Lung microvascular endothelial cell (primary cell): ENCODE data around the gene SHISA4. TPM values are rescaled to one million over a fixed set of nuclear protein-coding genes. Genes with fewer than 3 reads are reported as not detected.
"Not testable (repeated sequence)": the region's sequence is repeated elsewhere in the genome, so short reads cannot be mapped to it uniquely, and the experiment has no call there.

ENCODE experiments used
- DNase-seq, 2 donors: peaks; one replicate each; pipeline versions ENCODE4 v3.0.0 to v3.0.0-alpha.2; 2010; ENCODE audit warnings: low read depth in 2 of 2
- total RNA-seq: library from RNA; depleted of rRNA; stranded (reverse); fragments of >200 nt; gene quantifications from 2 replicates; pipeline ENCODE4 v1.2.1, GENCODE V29; 2014

SHISA4 gene, protein sequence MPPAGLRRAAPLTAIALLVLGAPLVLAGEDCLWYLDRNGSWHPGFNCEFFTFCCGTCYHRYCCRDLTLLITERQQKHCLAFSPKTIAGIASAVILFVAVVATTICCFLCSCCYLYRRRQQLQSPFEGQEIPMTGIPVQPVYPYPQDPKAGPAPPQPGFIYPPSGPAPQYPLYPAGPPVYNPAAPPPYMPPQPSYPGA
- 7.4 and 9.1 TPM in 2 replicates for total RNA-seq

DNA sequence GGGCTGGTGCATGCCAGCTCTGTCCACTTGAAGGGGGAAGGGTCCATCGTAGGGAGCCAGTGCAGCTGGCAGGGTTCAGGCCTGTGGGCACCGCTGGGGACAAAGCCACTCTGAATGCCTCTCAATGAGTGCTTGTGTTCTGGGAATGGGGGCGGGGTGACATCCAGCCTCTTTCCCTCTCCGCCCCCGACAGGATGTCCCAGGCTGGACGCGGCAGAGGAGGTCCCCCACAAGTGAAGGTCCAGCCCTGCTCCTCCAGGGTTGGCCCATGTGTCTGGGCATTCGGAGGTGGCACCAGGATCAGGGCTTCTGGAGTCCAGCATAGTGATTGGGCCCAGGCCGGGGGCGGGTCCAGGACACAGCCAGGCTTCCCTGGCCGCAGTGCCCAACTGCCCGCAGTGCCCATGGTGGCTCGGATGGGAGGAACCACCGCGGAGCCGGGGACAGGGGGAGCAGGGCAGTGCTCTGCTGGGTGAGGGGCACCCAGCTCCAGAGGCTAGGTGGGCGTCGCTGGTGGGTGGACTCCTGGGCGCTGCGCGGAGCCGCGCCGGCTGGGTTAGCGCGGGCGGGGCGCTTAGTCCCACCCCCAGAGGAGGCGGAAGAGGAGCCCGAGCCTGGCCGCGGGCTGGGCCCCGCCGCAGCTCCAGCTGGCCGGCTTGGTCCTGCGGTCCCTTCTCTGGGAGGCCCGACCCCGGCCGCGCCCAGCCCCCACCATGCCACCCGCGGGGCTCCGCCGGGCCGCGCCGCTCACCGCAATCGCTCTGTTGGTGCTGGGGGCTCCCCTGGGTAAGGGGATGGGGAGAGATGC, at the start of gene SHISA4:
Gene SHISA4 (plus strand): TSS at position 617 of the 808 bp plus-strand sequence. CDS start 97 bp downstream, at position 714.
- peak; percentile 60 for DNase-seq

DNA sequence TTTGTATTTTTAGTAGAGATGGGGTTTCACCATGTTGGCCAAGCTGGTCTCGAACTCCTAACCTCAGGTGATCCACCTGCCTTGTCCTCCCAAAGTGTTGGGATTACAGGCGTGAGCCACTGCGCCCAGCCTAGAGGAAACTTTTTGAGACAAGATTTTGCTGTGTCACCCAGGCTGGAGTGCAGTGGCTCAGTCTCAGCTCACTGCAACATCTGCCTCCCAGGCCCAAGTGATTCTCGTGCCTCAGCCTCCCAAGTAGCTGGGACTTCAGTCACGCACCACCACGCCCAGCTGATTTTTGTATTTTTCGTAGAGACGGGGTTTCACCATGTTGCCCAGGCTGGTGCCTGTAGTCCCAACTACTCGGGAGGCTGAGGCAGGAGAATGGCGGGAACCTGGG, 49.6 kb upstream of the SHISA4 start:
- DNase-seq, result not testable (repeated sequence)

DNA sequence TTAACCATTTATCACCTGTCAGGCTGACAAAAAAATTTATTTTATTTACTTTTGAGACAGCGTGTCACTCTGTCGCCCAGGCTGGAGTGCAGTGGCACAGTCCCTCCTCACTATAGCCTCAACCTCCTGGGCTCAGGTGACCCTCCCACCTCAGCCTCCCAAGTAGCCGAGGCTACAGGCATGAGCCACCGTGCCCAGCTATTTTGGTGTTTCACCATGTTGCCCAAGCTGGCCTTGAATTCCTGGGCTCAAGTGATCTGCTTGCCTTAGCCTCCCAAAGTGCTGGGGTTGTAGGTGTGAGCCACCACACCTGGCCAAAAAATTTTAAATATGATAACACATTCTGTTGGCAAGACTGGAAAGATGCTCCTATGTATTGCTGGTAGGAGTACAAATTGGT, 48.6 kb upstream of the SHISA4 start:
- DNase-seq, result no peak

DNA sequence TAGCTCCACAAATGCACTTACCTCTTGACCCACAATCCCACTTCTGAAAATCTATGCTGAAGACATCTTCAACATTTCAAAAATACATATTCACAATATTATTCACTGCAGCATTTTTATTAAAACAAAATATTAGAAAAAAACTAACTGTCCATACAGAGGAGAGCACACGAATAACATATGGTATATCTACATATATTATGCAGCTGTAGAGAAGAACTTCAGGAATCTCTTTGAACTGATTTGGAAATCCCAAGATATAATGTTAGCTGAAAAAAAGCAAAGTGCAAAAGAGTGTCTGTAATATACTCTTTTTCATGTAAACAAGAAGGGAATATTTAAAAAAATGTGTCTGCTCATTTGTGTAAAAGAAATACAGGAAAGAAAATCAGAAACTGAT, 48.2 kb upstream of the SHISA4 start:
- no peak for DNase-seq

DNA sequence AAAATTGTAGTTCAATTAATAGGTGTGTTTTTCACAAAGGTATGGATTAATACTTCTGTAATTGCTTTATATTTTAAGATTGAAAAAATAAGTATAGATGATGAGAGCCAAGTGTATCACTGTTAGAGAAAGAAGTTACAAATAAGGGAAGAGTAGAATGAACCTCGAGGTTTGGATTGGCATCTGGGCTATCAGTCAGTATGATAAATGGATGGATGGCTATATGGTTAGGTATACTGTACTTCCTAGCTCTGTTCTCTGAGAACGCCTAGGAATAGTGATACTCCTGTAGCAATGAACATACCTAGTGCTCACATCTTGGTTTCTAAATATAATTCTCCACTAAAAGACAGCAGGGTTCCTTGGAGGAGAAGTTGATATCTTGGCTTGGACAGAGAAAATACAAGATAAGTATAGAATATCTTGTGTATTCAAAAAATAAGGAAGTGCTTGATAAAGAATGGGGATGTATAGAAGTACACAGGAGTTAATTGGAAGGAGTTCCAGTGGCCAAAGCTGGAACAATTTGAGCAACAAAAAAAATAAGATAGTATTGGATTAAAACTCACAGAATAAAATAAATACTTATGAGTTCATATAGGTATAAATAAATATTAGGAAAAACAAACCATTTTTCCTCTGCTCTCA, 47.3 kb upstream of the SHISA4 start:
- no peak for DNase-seq

DNA sequence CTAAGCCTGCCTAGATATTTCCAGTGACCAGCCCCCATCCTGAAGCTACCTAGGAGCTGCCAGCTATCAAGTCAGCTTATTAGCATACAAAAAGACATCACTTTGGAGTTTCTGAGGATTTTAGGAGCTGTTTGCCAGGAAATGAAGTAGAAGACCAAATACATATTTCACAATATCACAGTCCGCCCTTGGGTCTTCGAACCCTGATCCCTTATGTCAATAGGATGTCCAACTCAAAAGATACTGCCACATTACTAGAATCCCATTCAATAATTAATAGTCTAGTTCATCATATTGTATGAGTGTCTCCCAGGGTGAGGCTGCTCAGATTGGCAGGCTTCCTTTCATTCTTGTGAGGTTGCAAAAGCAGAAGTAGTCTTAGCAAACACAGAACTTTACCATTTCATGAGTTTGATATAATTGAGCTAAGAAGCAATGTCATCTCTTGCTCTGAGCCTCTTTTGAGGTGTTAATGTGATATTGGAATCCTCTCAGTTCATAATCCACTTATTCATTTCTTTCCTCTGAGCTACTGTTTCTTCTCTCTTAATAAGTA, 46.1 kb upstream of the SHISA4 start:
- DNase-seq, result no peak

DNA sequence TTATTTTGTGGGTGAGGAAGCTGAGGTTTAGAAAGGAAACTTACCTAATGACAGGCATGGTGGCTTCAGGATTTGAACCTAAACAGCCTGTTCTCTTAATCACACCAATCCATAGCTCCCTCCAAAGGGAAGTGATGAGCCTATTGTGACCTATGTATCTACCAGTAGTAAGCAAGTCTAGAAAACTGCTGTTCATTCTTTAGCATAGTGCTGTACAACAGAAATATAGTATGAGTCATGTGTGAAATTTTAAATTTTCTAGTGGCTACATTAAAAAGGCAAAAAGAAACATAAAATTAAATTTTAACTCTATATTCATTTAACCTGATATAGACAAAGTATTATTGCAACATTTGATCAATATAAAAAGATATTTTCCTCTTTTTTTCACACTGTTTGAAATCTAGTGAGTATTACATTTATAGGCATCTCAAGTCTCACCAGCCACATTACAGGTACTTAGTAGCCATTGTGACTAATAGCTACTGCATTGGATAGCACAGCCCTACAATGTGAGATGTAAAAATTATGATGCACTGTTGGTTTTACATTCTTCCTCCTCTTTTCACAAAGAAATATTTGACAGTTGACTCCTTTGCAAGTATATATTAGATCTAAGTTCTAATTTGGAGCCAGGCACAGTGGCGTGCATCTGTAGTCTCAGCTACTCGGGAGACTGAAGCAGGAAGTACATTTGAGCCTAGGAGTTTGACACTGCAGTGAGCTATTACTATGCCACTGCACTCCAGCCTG, 43.2 kb upstream of the SHISA4 start:
- DNase-seq, result no peak

DNA sequence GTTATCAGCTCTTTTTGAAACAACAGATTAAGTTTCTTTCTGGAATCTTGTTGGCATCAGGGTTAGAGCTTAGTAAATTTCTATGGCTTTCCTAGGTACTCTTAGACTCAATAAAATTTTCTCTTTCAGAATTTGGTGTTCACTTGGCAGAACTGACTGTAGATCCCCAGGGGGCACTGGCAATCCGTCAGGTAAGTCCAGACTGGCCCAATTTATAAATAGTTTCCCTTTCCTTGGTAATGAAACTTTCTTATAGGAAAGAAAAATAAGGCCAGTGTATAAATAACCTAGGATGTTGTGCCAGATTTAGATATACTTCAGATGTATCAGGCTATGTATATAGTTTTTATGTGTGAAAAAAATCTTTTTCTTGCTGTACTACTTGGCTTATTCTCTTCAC, 41.5 kb upstream of the SHISA4 start:
- DNase-seq, result no peak

DNA sequence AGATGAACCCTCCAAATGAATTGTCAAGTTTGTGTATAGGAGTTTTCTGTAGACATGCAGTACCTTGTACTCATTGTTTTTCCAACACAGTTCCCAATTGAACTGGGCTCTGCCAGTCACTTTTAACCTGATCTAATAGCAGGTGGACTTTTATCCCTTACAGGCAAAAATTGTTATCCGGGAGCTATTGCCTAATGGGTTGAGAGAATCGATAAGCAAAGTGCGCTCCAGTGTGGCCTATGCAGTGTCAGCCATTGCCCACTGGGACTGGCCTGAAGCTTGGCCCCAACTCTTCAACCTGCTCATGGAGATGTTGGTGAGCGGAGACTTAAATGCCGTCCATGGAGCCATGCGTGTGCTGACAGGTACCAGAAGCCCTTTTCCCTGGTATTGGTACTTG, 40.5 kb upstream of the SHISA4 start:
- DNase-seq, result no peak

DNA sequence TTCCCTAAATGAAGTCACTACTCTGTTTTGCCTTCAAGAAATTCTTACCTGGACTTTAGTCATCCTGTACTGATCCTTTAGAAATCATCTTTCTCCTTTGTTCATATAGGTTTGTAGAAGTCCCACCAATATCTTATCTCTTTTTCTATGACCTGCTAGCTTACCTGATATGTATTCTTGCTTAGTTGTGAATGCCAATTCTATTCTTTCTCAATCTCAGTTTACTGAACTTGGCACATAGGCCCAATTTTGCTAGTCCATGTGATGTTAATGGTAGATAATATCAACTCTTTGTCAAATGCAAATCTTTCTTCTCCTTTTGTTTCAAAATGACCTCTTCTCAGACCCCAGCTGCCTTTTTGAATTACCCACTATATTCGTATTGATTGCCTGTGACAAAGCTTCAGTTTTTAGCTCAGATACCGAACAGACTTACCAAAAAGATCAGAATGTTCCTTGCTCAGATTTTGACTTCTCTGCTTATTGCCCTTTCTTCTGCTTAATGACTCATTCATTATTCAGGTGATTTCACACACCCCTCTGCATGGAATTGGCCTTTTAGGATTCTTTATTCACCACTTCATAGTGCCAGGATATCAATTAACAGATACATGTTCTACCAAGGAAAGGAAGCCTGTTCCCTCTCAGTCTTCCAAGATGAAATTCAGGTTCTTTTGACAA, 39.2 kb upstream of the SHISA4 start:
- DNase-seq, result peak in 1 of 2 donors; percentile 50

DNA sequence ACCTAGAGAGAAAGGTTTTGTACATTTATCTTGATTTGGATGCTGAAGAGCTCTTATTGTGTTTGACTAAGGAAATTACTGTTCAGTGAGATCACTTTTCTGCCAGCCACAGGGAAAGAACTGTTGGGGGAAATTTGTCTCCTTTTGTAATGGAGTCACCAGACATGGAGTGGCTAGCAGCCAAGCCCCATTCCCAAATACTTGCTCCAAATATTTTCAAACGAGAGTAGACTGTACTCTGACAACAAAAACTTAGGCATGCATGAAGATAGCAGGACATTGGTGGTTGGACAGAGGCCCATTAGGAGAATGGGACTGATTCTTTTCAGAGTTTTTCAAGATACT, 38.7 kb upstream of the SHISA4 start:
- DNase-seq, result peak; percentile 41 to 87

DNA sequence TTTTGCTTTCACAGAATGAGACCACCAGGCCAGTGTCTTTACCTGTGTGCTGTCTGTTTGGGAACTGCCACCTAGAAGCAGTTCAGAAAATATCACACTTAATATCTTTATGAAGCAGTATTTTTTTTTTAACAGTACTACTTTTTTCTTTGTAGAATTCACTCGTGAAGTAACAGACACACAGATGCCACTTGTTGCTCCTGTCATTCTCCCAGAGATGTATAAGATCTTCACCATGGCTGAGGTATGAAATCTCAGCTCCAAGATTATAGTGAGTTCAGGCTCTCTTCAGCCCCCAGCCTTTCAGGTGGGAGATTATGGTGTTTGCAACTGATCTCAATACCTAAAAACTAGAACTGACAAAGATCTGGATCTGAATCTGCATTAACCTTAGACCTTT, 36.7 kb upstream of the SHISA4 start:
- DNase-seq, result no peak

DNA sequence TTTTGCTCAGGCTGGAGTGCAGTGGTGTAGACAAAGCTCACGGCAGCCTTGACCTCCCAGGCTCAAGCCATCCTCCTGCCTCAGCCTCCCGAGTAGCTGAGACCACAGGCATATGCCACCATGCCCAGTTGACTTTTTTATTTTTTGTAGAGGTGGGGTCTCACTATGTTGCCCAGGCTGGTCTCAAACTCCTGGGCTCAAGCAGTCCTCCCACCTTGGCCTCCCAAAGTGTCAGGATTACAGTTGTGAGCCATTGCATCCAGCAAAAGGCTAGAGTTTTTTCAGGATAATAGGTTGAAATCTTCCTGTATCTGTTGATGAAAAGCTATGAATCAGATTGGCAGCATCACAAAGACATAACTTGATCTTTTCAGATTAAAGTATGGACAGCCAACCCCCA, 32.0 kb upstream of the SHISA4 start:
- DNase-seq, result not testable (repeated sequence)

DNA sequence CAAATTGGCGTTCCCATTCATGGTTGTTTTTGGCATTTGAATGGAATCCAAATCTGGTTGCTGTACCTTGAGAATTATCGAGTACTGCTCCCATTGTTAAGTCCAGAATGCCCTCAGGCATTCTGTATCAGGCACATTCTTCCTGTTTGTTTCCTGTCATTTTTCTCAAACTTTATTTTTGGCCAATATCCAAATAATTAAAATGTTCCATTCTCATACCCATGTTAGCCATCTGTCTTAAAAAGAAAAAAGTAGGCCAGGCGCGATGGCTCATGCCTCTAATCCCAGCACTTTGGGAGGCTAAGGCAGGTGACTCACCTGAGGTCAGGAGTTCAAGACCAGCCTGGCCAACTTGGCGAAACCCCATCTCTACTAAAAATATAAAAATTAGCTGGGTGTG, 29.3 kb upstream of the SHISA4 start:
- peak; percentile 58 to 78 for DNase-seq

DNA sequence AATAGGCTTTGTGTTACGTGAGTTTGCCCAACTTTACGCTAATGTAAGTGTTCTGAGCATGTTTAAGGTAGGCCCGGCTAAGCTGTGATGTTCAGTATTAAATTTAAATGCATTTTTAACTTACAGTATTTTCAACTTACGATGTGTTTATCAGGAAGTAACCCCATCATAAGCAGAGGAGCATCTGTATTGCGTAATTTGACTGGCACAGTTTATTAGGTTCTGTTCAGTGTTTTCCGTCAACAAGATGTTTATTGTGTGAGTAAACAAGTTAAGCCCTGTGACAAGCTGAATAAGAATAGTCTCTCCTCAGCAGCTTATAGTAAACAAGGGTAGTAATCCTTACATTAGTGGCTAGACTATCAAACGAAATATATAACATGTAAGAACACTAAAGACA, 27.2 kb upstream of the SHISA4 start:
- no peak for DNase-seq

DNA sequence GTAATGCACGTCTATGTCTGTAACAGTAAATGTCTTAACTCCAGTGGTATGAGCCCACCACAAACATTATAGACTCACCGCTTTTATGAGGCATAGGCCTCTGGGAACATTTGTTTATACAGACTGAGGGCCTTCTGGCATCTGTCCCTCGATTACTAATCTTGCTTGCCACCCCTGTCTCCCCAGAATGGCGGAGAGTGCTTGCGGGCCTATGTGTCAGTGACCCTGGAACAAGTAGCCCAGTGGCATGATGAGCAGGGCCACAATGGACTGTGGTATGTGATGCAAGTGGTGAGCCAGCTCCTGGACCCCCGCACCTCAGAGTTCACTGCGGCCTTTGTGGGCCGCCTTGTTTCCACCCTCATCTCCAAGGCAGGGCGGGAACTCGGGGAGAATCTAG, 18.3 kb upstream of the SHISA4 start:
- no peak for DNase-seq

DNA sequence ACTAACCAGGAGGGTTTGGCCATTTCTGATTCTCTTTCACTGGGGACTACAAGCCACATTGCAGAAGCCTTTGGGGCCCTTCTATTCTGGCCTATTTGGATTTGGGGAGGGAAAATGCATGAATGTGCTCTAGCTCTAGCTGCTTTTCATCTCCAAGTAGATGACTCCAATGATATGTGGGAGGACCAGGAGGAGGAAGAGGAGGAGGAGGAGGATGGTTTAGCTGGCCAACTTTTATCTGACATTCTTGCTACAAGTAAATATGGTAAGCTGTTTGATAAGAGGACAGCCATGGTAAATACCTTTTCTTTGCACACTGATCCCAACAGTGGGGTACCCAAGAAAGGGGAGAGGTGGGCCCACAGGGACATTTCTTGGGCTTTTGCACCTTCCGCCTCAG, 14.0 kb upstream of the SHISA4 start:
- DNase-seq, result no peak

DNA sequence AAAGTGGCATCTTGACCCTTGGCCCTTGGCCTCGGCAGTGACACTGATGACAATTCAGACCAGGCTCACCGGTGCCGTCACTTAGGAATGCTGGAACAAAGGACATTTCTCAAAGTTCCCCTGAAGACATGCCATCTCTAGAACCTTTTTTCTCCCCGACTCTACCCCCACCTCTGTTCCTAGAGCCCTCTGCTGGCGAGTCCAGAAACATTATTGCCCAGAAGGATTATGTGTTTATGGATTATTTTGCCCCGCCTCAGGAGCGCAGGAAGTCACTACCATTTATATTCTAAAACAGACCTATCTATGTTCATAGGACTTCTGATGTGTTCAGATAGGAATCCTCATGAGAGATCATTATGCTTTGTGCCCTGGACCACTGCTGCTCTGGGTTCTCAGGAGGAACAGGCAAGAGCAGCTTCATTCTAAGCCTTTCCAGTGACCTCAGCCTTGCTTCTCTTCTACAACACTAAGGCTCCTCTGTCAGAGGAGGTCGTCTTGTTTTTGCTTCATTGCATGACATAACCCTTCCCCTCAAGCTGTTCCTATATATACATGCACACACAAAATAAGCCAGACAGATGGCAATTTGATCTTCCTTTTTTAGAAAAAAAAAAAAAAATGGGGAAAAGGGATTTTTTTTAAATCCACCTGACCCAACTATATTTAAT, 12.4 kb upstream of the SHISA4 start:
- DNase-seq, result peak; percentile 43 to 54

DNA sequence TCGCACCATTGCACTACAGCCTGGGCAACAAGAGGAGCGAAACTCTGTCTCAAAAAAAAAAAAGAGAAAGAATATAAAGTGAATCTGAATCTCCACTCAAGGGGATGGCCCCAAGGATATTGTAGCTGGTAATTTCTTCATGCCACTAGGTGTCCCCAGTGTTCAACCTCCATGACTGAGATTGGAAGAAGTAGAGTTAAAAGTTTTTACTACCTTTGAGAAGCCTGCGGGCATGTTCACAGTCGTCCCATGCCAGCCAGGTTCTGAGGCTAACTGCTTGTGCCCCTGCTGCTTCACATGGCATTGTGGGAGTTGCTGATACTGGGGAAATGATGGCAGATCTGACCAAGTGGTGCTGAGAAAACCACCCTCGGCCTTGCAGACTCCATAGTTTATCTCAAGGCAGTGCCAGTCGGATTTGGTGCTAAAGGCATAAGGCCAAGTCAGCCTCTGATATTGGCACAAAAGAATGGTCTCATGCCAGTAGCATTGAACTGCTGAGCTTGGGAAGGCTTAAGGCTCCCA, 10.8 kb upstream of the SHISA4 start:
- DNase-seq, result peak; percentile 62 to 64

DNA sequence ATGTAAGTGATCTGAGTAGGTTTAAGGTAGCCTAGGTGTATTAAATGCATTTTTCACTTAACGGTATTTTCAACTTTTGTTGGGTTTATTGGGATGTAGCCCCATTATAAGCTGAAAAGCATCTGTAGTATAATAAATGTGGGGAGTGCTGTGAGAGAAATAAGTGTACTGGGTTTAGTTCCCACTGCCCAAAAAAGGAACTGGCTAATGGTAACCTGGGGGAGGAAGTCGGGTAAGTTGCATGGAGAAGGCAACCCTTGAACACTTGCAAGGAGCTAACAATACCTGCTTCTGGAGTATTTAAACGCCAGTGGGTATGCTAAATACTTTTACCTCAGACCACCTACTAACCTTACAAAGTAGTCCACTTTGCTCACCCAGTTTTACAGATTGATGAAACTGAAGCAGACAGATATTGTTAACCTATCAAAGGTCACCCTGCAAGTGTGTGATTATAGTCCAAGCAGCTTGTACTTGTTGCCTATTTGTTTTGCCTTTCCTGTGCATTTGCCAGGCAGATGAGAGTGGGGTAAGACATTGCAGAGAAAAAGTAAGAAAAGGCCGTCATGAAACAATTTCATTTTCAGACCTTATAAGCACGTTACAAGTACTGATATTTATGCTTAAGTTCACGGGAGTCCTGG, 7.6 kb upstream of the SHISA4 start:
- no peak for DNase-seq
